Adrenal gland (tissue), 5 donors: ENCODE data around the gene NUP93.

Experiments
- POLR2A ChIP-seq, 2 donors: fragments of 450-650 bp; IDR thresholded peaks; one replicate each; pipeline ENCODE4 v1.6.1; 2017; ENCODE audit warnings: antibody characterized with exemption in 2 of 2, mild to moderate bottlenecking in 2 of 2, moderate library complexity in 1 of 2
- TF ChIP-seq, protein P1 (sequence below), 6 experiments: fragments of 450-650 bp in 4 of 6; fragments of 200-600 bp in 2 of 6; sonication (generic) in 1 of 6; IDR thresholded peaks; 1 replicate in 5 of 6; 2 replicates in 1 of 6; pipeline versions ENCODE4 v1.5.1 to v1.8.0; 2016 to 2021; ENCODE audit warnings: antibody characterized with exemption in 6 of 6, mild to moderate bottlenecking in 2 of 6, moderate library complexity in 1 of 6
- donor health status: DM: no; HTN: no; CAD: no.

DNA sequence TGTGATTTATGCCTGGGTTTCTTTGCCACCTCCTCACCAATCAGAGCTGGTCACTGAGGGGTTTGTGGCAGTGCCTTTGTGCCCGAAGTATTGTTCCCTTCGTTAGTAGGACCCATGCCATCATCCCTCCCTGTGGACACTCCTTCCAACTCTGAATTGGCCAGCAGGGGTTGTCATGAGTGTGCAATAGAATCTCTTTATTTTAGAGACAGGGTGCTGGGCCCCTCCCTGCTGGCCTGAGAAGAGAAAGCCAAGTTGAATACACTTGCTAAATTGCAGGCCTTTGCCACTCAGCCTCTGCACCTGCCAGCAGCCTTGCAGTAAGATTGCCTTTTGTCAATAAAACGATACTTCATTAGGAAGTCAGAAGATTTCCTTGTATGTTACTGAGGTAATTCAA is 94.4 kb downstream of the NUP93 start:
- TF ChIP-seq, protein P1, sequence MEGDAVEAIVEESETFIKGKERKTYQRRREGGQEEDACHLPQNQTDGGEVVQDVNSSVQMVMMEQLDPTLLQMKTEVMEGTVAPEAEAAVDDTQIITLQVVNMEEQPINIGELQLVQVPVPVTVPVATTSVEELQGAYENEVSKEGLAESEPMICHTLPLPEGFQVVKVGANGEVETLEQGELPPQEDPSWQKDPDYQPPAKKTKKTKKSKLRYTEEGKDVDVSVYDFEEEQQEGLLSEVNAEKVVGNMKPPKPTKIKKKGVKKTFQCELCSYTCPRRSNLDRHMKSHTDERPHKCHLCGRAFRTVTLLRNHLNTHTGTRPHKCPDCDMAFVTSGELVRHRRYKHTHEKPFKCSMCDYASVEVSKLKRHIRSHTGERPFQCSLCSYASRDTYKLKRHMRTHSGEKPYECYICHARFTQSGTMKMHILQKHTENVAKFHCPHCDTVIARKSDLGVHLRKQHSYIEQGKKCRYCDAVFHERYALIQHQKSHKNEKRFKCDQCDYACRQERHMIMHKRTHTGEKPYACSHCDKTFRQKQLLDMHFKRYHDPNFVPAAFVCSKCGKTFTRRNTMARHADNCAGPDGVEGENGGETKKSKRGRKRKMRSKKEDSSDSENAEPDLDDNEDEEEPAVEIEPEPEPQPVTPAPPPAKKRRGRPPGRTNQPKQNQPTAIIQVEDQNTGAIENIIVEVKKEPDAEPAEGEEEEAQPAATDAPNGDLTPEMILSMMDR (IDR thresholded peaks at IDR 0.05): peak; percentile 15 to 43 (median 36)
- TF ChIP-seq POLR2A (IDR thresholded peaks at IDR 0.05): peak in 1 of 2 donors; percentile 10
